ENCODE data around the gene P2RY11.

P2RY11 gene

GRCh38 chr19:10092648-10093294 is 18.7 kb upstream of the P2RY11 start:
- no peak overlapping the region for H3K4me2 ChIP-seq (ENCODE audit: low read depth, low read length, poor library complexity, severe bottlenecking)
- H3K79me2 ChIP-seq (ENCODE audit: insufficient read depth, low read length), result no peaks in the 10 kb centered on the region
- TF ChIP-seq CTCF (conservative IDR thresholded peaks at IDR 0.05; ENCODE audit: low read length), result no peak
- no peak for TF ChIP-seq EZH2phosphoT487 (IDR thresholded peaks at IDR 0.05; ENCODE audit: borderline replicate concordance)
- no peaks in the 10 kb centered on the region for H3K4me1 ChIP-seq (ENCODE audit: insufficient read depth, low read length, poor library complexity, severe bottlenecking)
- H3K9me3 ChIP-seq (ENCODE audit: insufficient read depth, low read depth, low read length), result no peaks in the 10 kb centered on the region
- no peak overlapping the region for H3K9ac ChIP-seq (ENCODE audit: low read depth, low read length, poor library complexity, severe bottlenecking)
- H3K36me3 ChIP-seq (ENCODE audit: insufficient read depth, low read length), result no peaks in the 10 kb centered on the region
- no peaks in the 10 kb centered on the region for H3K27me3 ChIP-seq (ENCODE audit: insufficient read depth, low read length, poor library complexity, severe bottlenecking)
- no peaks in the 10 kb centered on the region for H3K9me2 ChIP-seq (replicated peaks; ENCODE audit: low read depth, low read length)
- no peaks in the 10 kb centered on the region for H4K20me1 ChIP-seq (ENCODE audit: insufficient read depth, low read length, poor library complexity, severe bottlenecking)
- H2AFZ ChIP-seq (ENCODE audit: low read length), result no peak overlapping the region
- no peak overlapping the region for H3K4me3 ChIP-seq (ENCODE audit: low read length, poor library complexity, severe bottlenecking)
- no peaks in the 10 kb centered on the region; the same call in 1 of the 2 replicates for H3F3A ChIP-seq (ENCODE audit: low read depth)

GRCh38 chr19:10093295-10094186 is 18.0 kb upstream of the P2RY11 start:
- Histone ChIP-seq H3K4me3 (ENCODE audit: low read length, poor library complexity, severe bottlenecking) (no peak overlapping the region), H4K20me1 (ENCODE audit: insufficient read depth, low read length, poor library complexity, severe bottlenecking) (no peaks in the 10 kb centered on the region), H3K36me3 (ENCODE audit: insufficient read depth, low read length) (no peaks in the 10 kb centered on the region), H3K79me2 (ENCODE audit: insufficient read depth, low read length) (no peaks in the 10 kb centered on the region), H3K9ac (ENCODE audit: low read depth, low read length, poor library complexity, severe bottlenecking) (no peak overlapping the region), H3K27me3 (ENCODE audit: insufficient read depth, low read length, poor library complexity, severe bottlenecking) (no peaks in the 10 kb centered on the region), H3K9me3 (ENCODE audit: insufficient read depth, low read depth, low read length) (no peaks in the 10 kb centered on the region), H3F3A (ENCODE audit: low read depth) (no peaks in the 10 kb centered on the region; the same call in 1 of the 2 replicates), H3K4me1 (ENCODE audit: insufficient read depth, low read length, poor library complexity, severe bottlenecking) (no peaks in the 10 kb centered on the region), H2AFZ (ENCODE audit: low read length) (no peak overlapping the region), H3K4me2 (ENCODE audit: low read depth, low read length, poor library complexity, severe bottlenecking) (no peak overlapping the region), H3K9me2 (replicated peaks; ENCODE audit: low read depth, low read length) (no peaks in the 10 kb centered on the region)
- no peak for TF ChIP-seq CTCF (conservative IDR thresholded peaks at IDR 0.05; ENCODE audit: low read length)
- no peak for TF ChIP-seq EZH2phosphoT487 (IDR thresholded peaks at IDR 0.05; ENCODE audit: borderline replicate concordance)

DNA sequence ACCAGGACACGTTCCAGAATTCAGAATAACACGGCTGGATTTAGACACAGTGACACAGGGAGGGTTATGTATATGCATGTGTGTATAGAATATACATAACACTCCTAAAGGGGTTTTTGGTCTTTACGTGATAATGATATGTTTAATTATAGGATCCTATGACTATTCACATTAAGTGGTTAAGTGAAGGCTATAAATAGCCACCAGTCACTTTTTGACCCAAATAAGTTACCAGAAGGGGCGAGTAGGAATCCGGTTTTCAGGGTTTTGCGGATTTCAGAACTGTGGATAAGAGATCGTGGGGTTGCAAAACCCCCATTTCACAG is 15.9 kb upstream of the P2RY11 start:
- no peaks in the 10 kb centered on the region for H4K20me1 ChIP-seq (ENCODE audit: insufficient read depth, low read length, poor library complexity, severe bottlenecking)
- H3K4me3 ChIP-seq (ENCODE audit: low read length, poor library complexity, severe bottlenecking), result no peak overlapping the region
- no peaks in the 10 kb centered on the region for H3K9me2 ChIP-seq (replicated peaks; ENCODE audit: low read depth, low read length)
- no peak overlapping the region for H3K9ac ChIP-seq (ENCODE audit: low read depth, low read length, poor library complexity, severe bottlenecking)
- TF ChIP-seq CTCF (conservative IDR thresholded peaks at IDR 0.05; ENCODE audit: low read length) (no peak), EZH2phosphoT487 (IDR thresholded peaks at IDR 0.05; ENCODE audit: borderline replicate concordance) (no peak)
- H2AFZ ChIP-seq (ENCODE audit: low read length), result no peak overlapping the region; the same call in 1 of the 2 replicates
- no peaks in the 10 kb centered on the region for H3K27me3 ChIP-seq (ENCODE audit: insufficient read depth, low read length, poor library complexity, severe bottlenecking)
- H3K4me2 ChIP-seq (ENCODE audit: low read depth, low read length, poor library complexity, severe bottlenecking), result peak overlapping the region; percentile 22
- no peaks in the 10 kb centered on the region for H3K36me3 ChIP-seq (ENCODE audit: insufficient read depth, low read length)
- H3K4me1 ChIP-seq (ENCODE audit: insufficient read depth, low read length, poor library complexity, severe bottlenecking), result no peaks in the 10 kb centered on the region
- H3K9me3 ChIP-seq (ENCODE audit: insufficient read depth, low read depth, low read length), result no peaks in the 10 kb centered on the region
- no peaks in the 10 kb centered on the region for H3K79me2 ChIP-seq (ENCODE audit: insufficient read depth, low read length)
- H3F3A ChIP-seq (ENCODE audit: low read depth), result no peaks in the 10 kb centered on the region; the same call in 1 of the 2 replicates

Measured in Loucy (cell line).